GM12874 (cell line): ENCODE measurements around the gene PDXP.

ENCODE experiments used
- TF ChIP-seq, protein P1 (sequence below): IDR thresholded peaks from 2 replicates; pipeline ENCODE4 v1.5.1; 2011; ENCODE audit warnings: low read depth, mild to moderate bottlenecking, control low read depth, low read length, moderate library complexity; ENCODE audit not compliant: insufficient read depth

PDXP gene

DNA sequence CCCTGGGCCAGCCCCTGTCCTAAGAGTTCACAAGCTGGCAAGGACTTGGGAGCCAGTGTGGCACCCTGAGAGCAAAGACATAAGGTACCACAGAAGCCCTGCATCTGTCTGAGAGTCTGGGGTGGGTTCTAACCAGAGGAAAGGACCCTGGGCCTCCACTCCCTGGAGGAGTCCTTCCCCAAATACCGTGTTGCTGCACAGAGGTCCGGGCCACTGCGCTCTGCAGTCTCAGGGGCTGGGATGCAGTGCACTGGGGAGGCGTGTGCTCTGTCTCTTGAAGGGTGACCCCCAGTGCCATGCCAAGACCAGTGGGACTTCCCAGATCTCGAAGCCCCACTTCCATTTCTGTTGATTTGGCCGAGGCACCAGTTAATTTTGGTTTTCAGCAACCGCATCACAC, 23.4 kb upstream of the PDXP start:
- TF ChIP-seq, protein P1, sequence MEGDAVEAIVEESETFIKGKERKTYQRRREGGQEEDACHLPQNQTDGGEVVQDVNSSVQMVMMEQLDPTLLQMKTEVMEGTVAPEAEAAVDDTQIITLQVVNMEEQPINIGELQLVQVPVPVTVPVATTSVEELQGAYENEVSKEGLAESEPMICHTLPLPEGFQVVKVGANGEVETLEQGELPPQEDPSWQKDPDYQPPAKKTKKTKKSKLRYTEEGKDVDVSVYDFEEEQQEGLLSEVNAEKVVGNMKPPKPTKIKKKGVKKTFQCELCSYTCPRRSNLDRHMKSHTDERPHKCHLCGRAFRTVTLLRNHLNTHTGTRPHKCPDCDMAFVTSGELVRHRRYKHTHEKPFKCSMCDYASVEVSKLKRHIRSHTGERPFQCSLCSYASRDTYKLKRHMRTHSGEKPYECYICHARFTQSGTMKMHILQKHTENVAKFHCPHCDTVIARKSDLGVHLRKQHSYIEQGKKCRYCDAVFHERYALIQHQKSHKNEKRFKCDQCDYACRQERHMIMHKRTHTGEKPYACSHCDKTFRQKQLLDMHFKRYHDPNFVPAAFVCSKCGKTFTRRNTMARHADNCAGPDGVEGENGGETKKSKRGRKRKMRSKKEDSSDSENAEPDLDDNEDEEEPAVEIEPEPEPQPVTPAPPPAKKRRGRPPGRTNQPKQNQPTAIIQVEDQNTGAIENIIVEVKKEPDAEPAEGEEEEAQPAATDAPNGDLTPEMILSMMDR = no peak

DNA sequence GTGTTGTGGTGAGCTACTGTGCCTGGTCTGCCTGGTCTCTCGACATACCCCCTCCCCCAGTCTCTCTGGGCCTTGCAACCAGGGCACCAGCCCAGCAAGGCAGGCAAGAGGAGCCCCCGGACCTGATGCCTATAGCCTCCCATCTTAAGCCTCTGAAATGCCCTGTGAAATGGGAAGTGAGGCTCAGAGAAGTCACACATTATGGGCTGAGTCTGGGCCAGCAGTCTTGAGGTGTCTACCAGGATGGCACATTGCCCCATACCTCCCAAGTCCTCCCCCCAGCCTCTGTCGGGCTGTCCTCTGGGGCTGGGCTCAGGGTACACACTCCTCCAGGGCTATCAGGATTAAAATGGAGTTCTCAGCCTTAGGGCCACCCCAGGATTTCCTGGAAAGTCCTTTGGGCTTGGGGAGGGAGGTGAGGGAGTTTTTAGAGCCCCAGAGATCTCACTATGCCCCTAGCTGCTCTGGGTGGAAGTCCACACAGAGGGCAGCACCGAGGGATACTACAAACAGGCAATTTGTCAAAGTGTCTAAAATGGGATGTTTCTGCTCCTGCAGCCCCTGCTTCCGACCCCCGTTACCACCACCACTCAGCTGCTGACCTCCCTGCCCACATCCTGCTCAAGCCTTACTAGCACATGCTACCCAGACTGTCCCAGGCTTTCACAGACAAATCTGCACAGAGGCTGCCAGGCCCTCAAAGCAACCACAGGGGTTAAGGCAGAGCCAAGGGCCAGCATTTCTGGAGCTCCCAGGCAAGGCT, 22.2 kb upstream of the PDXP start:
- TF ChIP-seq, protein P1 = peak; percentile 36

DNA sequence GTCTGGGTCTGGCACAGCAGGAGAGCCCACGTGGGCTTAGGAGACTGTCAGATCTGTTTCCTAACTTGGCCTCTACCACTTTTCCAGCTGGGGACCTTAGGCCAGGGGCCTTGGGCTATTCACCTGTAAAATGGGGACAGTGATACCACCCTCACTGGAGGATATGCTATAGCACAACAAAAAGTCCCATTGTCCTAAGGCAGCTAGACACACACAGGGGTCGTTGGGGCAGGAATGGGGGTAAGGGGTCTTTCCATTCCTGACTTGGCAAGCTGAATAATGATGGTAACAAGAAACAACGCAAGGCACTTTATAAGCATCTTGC, 21.6 kb upstream of the PDXP start:
- TF ChIP-seq, protein P1 = no peak

DNA sequence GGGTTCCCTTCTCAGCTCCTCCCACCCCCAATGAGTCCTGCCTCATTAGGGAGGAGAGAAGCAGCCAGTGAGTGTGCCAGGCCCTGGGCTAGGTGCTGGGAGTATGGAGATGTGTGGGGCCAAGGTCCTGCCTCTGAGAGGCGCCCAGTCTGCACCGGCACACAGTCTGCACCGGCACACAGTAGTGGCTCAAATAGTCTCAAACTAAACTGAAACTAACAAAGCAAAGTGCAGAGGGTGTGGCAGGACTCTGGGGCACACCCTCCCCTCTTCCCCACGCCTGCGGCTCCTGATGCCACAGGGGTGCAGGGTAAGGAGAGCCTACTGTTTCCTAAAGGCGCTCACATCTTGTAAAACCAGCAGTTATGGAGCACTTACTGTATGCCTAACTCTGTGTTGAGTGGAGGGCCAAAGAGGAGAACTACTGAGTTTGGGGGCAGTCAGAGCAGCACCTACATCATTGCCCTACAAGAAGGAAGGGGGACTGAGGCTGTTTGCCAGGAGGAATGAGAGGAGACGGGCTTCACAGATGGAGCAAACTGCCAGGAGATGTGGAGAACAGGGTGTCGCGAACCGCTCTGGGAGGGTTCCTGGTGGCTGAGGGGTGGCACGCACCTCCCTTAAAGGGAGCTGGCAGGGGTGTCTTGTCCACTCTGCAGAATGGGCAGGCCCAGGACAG, 20.0 kb upstream of the PDXP start:
- TF ChIP-seq, protein P1 = no peak

DNA sequence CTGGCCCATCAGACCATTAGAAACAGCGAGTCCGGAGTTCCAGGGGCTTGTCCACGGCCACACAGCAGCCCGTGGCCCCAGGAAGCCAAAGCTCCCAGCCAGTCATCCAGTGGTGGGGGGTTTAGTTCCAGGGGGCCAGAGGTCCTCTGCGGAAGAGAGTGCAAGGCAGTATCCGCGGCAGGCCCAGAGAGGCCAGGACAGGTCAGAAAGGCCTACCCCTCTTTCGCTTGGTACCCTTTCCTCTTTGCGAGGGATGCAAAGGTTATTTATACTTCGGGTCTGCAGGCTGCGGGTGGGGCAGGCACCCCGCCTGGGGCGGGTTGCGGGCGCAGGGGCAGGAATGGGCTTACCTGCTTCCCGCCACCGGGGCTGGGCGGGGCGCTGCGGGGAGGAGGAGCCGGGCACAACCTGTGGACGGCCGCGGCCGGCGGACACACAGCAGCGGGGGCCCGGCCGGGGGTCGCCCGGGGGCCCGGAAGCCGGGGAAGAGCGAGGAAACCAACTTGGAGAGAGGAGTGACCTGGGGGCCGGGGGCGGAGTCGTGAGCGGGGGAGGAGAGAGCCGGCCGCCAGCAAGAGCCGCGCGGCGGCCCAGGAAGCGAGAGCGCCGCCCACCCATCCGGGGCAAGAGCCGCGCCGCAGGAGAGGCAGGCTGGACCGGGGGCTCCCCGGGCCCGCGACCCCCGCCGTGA, 19.3 kb upstream of the PDXP start, which contains the start of gene SH3BP1:
Gene SH3BP1, plus strand, starts transcription at position 600 of the 691 bp plus-strand sequence. CDS start 119 bp downstream, outside the sequence.
- TF ChIP-seq, protein P1 = no peak

DNA sequence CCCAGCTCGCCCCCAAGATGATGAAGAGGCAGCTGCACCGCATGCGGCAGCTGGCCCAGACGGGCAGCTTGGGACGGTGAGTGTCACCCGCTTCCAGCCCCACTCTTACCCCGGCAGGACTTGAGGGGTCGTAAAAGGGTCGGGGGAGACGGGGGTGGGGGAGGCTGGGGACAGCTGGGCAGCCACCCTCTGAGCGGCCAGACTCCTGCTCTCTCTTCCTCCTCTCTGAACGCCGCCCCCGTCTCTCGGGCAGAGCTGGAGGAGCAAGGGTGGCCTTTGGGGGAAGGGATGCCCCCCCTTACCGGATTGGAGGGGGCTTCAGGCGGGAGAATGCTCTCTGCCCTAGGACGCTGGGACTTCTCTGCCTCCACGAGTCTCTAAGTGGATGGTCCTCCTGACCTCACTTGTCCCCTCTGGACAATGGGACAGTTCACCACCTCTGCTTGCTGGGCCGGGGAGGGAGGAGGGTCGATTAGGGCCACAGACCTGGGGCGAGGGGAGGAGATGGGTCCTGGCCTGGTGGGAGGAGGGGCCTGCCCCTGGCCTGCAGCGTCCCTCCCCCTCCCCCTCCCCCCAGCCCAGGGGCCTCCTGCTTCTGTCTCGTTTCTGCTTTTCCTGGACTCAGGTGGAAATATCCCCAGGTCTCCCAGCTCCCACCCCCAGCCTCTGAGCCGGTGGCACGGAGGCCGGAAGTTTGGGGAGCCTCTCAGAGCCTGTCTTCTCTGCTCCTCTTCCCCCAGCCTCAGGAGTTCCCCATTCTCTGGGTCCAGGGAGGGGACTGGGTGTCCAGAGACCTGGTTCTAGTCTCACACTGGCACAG, 18.5 kb upstream of the PDXP start:
- TF ChIP-seq, protein P1 = no peak
